IMR-90 (cell line): ENCODE data around the gene C6orf136. TPM values are rescaled to one million over a fixed set of nuclear protein-coding genes. Genes with fewer than 3 reads are reported as not detected.

Source experiments
- ATAC-seq: fragments of 200-7000 bp; cut with Tn5 transposase; 2 replicates; pipeline ENCODE4 v1.9.1; 2020; ENCODE audit warnings: low read depth, mild to moderate bottlenecking, moderate library complexity
- BruUV-seq: library from RNA; stranded (reverse); fragments of 400-500 nt; replicated peaks from 2 replicates; lab custom pipeline; 2021; lab: Mats Ljungman, UMichigan
- CTCF ChIA-PET: fragments of 300-600 bp; formaldehyde crosslinking; extraction: SDS; loops from one replicate; lab custom pipeline; 2021; ENCODE audit warnings: antibody characterized with exemption; lab: Yijun Ruan, JAX
- POLR2A ChIA-PET: fragments of 300-600 bp; sonication (Branson Sonifier 250); formaldehyde crosslinking; loops from one replicate; lab custom pipeline; 2022; ENCODE audit warnings: antibody characterized with exemption; ENCODE audit not compliant: unreplicated experiment; lab: Charles Lee
- DNase-seq: peaks from one replicate; pipeline ENCODE4 v3.0.0; 2013
- H2AFZ ChIP-seq: replicated peaks from 2 replicates; pipeline ENCODE3; 2013; ENCODE audit warnings: low read length, mild to moderate bottlenecking; ENCODE audit not compliant: poor library complexity
- H2AK5ac ChIP-seq: 2 replicates; pipeline ENCODE4 v1.6.1; 2013; ENCODE audit warnings: low read depth, low read length, inconsistent platforms
- H2AK9ac ChIP-seq: replicated peaks from 2 replicates; pipeline ENCODE3; 2013; ENCODE audit warnings: mild to moderate bottlenecking, low read depth, low read length, moderate library complexity; ENCODE audit not compliant: poor library complexity
- H2BK120ac ChIP-seq: 2 replicates; pipeline ENCODE4 v1.6.1; 2013; ENCODE audit warnings: low read depth, low read length, inconsistent platforms
- H2BK15ac ChIP-seq: 3 replicates; pipeline ENCODE4 v1.6.1; 2013; ENCODE audit warnings: low read depth, low read length, inconsistent platforms
- H2BK20ac ChIP-seq: 2 replicates; pipeline ENCODE4 v1.6.1; 2013; ENCODE audit warnings: low read depth, mild to moderate bottlenecking, inconsistent platforms, low read length, moderate library complexity
- H2BK5ac ChIP-seq: 2 replicates; pipeline ENCODE4 v1.6.1; 2013; ENCODE audit warnings: mild to moderate bottlenecking, low read depth, low read length, inconsistent platforms; ENCODE audit not compliant: poor library complexity, severe bottlenecking
- H3K14ac ChIP-seq: replicated peaks from 2 replicates; pipeline ENCODE4 v1.6.1; 2013; ENCODE audit warnings: low read depth, low read length, inconsistent platforms
- H3K18ac ChIP-seq: 2 replicates; pipeline ENCODE4 v1.6.1; 2013; ENCODE audit warnings: low read depth, low read length, control low read depth
- H3K23ac ChIP-seq: 2 replicates; pipeline ENCODE4 v1.6.1; 2013; ENCODE audit warnings: low read depth, low read length, inconsistent platforms
- H3K27ac ChIP-seq: 2 replicates; pipeline ENCODE4 v1.5.1; 2013; ENCODE audit warnings: mild to moderate bottlenecking, control low read depth, low read length; ENCODE audit not compliant: insufficient read depth
- H3K27me3 ChIP-seq: 2 replicates; pipeline ENCODE4 v1.6.1; 2013; ENCODE audit warnings: low read length; ENCODE audit not compliant: control insufficient read depth, insufficient read depth
- H3K36me3 ChIP-seq: 2 replicates; pipeline ENCODE4 v1.6.1; 2013; ENCODE audit warnings: low read length, mixed read lengths; ENCODE audit not compliant: control insufficient read depth, insufficient read depth
- H3K4ac ChIP-seq: 2 replicates; pipeline ENCODE4 v1.6.1; 2013; ENCODE audit warnings: low read depth, low read length, inconsistent platforms
- H3K4me1 ChIP-seq: 2 replicates; pipeline ENCODE4 v1.6.1; 2013; ENCODE audit warnings: low read length, mixed read lengths; ENCODE audit not compliant: control insufficient read depth, insufficient read depth
- H3K4me2 ChIP-seq: 2 replicates; pipeline ENCODE4 v1.6.1; 2013; ENCODE audit warnings: low read depth, mild to moderate bottlenecking, control low read depth, low read length, moderate library complexity
- H3K4me3 ChIP-seq: 2 replicates; pipeline ENCODE4 v1.5.1; 2013; ENCODE audit warnings: low read depth, mild to moderate bottlenecking, control low read depth, low read length, moderate library complexity; ENCODE audit not compliant: insufficient read depth
- H3K56ac ChIP-seq: 2 replicates; pipeline ENCODE4 v1.6.1; 2013; ENCODE audit warnings: low read length, inconsistent platforms; ENCODE audit not compliant: insufficient read depth; ENCODE audit errors: extremely low read depth
- H3K79me1 ChIP-seq, 2 experiments: 2 replicates each; pipeline ENCODE4 v1.6.1; 2013; ENCODE audit warnings: low read length in 2 of 2, inconsistent platforms in 1 of 2, low read depth in 1 of 2
- H3K9ac ChIP-seq: 2 replicates; pipeline ENCODE4 v1.6.1; 2013; ENCODE audit warnings: low read depth, low read length, control low read depth
- H3K9me1 ChIP-seq: 2 replicates; pipeline ENCODE4 v1.6.1; 2013; ENCODE audit warnings: low read length, inconsistent platforms; ENCODE audit not compliant: insufficient read depth
- H3K9me3 ChIP-seq: 2 replicates; pipeline ENCODE4 v1.6.1; 2013; ENCODE audit warnings: low read length; ENCODE audit not compliant: control insufficient read depth, insufficient read depth
- H4K20me1 ChIP-seq: 2 replicates; pipeline ENCODE4 v1.6.1; 2013; ENCODE audit warnings: low read length, inconsistent platforms; ENCODE audit not compliant: insufficient read depth
- H4K5ac ChIP-seq: 2 replicates; pipeline ENCODE4 v1.6.1; 2013; ENCODE audit warnings: mild to moderate bottlenecking, low read depth, low read length, control low read depth
- H4K8ac ChIP-seq, 2 experiments: 2 replicates each; pipeline ENCODE4 v1.6.1; 2013; ENCODE audit warnings: low read depth in 2 of 2, low read length in 2 of 2, control low read depth in 1 of 2, inconsistent platforms in 1 of 2
- H4K91ac ChIP-seq: 2 replicates; pipeline ENCODE4 v1.6.1; 2013; ENCODE audit warnings: low read depth, low read length, inconsistent platforms; ENCODE audit not compliant: insufficient read depth
- BHLHE40 ChIP-seq: fragments of 150-350 bp; IDR thresholded peaks from 2 replicates; pipeline ENCODE4 v1.6.1; 2016; ENCODE audit warnings: mild to moderate bottlenecking, low read depth, low read length
- CEBPB ChIP-seq: IDR thresholded peaks from 2 replicates; pipeline ENCODE4 v1.6.1; 2012; ENCODE audit warnings: low read depth, low read length, improper control_type of control experiment
- ELK1 ChIP-seq: fragments of 150-350 bp; IDR thresholded peaks from 2 replicates; pipeline ENCODE4 v1.6.1; 2016; ENCODE audit warnings: low read depth, mild to moderate bottlenecking, low read length, moderate library complexity, borderline replicate concordance
- FOS ChIP-seq: fragments of 150-350 bp; IDR thresholded peaks from 2 replicates; pipeline ENCODE4 v1.6.1; 2016; ENCODE audit warnings: low read depth, low read length
- MAFK ChIP-seq: IDR thresholded peaks from 2 replicates; pipeline ENCODE4 v1.6.1; 2012; ENCODE audit warnings: low read depth, low read length, improper control_type of control experiment
- MAZ ChIP-seq: IDR thresholded peaks from 2 replicates; pipeline ENCODE4 v1.6.1; 2012; ENCODE audit warnings: low read depth, mild to moderate bottlenecking, low read length, improper control_type of control experiment, moderate library complexity, borderline replicate concordance
- MXI1 ChIP-seq: IDR thresholded peaks from 2 replicates; pipeline ENCODE4 v1.6.1; 2012; ENCODE audit warnings: low read depth, mild to moderate bottlenecking, low read length, moderate library complexity, borderline replicate concordance
- NFE2L2 ChIP-seq: fragments of 150-350 bp; IDR thresholded peaks from 2 replicates; pipeline ENCODE4 v1.6.1; 2016; ENCODE audit warnings: low read depth, mild to moderate bottlenecking, low read length
- POLR2A ChIP-seq: IDR thresholded peaks from 2 replicates; pipeline ENCODE4 v1.6.1; 2012; ENCODE audit warnings: mild to moderate bottlenecking, low read depth, low read length
- RCOR1 ChIP-seq: IDR thresholded peaks from 2 replicates; pipeline ENCODE4 v1.6.1; 2012; ENCODE audit warnings: mild to moderate bottlenecking, low read length, improper control_type of control experiment; ENCODE audit not compliant: insufficient replicate concordance
- RFX5 ChIP-seq: IDR thresholded peaks from 2 replicates; pipeline ENCODE4 v1.8.0; 2012; ENCODE audit warnings: low read depth, mild to moderate bottlenecking, low read length, moderate library complexity
- USF2 ChIP-seq: fragments of 150-350 bp; IDR thresholded peaks from 2 replicates; pipeline ENCODE4 v1.6.1; 2017; ENCODE audit warnings: mild to moderate bottlenecking, antibody characterized with exemption, low read length, low read depth
- WGBS, 2 experiments: methylation state at CpG; one replicate each; pipeline versions ENCODE4 v1.1.5 to v1.1.7; 2013; ENCODE audit warnings: missing lambda C conversion rate in 2 of 2; ENCODE audit not compliant: insufficient read length in 1 of 2; ENCODE audit errors: extremely low coverage in 2 of 2; 5-methylcytosine and 5-hydroxymethylcytosine counted together
- dilution Hi-C: fragments of 300-500 bp; cut with HindIII; formaldehyde crosslinking; loops from one replicate; pipeline ENCODE4 v1.14.3; 2018; ENCODE audit warnings: low sequenced_read_pairs; ENCODE audit not compliant: unreplicated experiment
- in situ Hi-C: fragments of 300-500 bp; cut with MboI; formaldehyde crosslinking; loops from 3 replicates; pipeline ENCODE4 v1.14.3; 2019; ENCODE audit warnings: low sequenced_read_pairs, inconsistent platforms, mixed read lengths
- intact Hi-C: fragments of 100-400 bp; cut with micrococcal nuclease; formaldehyde crosslinking; loops from 2 replicates; pipeline ENCODE4 v1.10.0; 2022
- polyA plus RNA-seq, 3 experiments: library from polyadenylated mRNA; depleted of rRNA; stranded (reverse); fragments of >200 nt; gene quantifications; 2 replicates each; pipeline ENCODE4 v1.2.3, GENCODE V29; 2012; ENCODE audit warnings: low replicate concordance in 1 of 3
- total RNA-seq: library from RNA; depleted of rRNA; stranded (reverse); fragments of >200 nt; gene quantifications from 2 replicates; pipeline ENCODE4 v1.2.3, GENCODE V29; 2012

The C6orf136 gene
- total and polyA plus RNA-seq, 2 of the 4 experiments (the other 2 are of a cell fraction) = 1.1 to 11.7 TPM

- intact Hi-C loops (loop anchor here (1.0 to 5.0 kb wide), 3 partner anchors 39 to 405 kb away; no protein-coding TSS in a partner anchor), in situ Hi-C loops (loop anchor here (5.0 kb wide), 1 partner anchor 40 kb away; the partner anchor contains the start of gene TUBB), dilution Hi-C loops (no loop called here)
- Histone ChIP-seq H2AK9ac (peak overlapping the region; percentile 95), H3K18ac (peak overlapping the region; percentile 92), H3K9ac (peak overlapping the region; percentile 100), H2BK15ac (peak overlapping the region; percentile 96; the same call in 2 of the 3 replicates), H4K20me1 (peaks cover 80% of the 10 kb centered on the region), H3K4me1 (peaks cover 14% of the 10 kb centered on the region), H2BK120ac (peak overlapping the region; percentile 88), H2BK20ac (peak overlapping the region; percentile 55), H3K9me3 (no peaks in the 10 kb centered on the region), H3K4ac (peak overlapping the region; percentile 98), H3K27me3 (no peaks in the 10 kb centered on the region), H3K14ac (peak overlapping the region; percentile 100), H3K9me1 (no peaks in the 10 kb centered on the region), H3K27ac (peak overlapping the region; percentile 100), H3K4me3 (peak overlapping the region; percentile 97), H4K5ac (peak overlapping the region; percentile 61), H2BK5ac (peak overlapping the region; percentile 96), H4K91ac (peak overlapping the region; percentile 99), H4K8ac (peak overlapping the region; percentile 90 to 96), H3K79me1 (peaks cover 0 to 35% of the 10 kb centered on the region in 2 experiments), H2AK5ac (peak overlapping the region; percentile 98), H3K56ac (peak overlapping the region; percentile 100), H3K36me3 (peaks cover 54% of the 10 kb centered on the region), H2AFZ (peak overlapping the region; percentile 59), H3K4me2 (peak overlapping the region; percentile 99), H3K23ac (peak overlapping the region; percentile 100)
- peak; percentile 95 for DNase-seq
- BruUV-seq = TSS peak; percentile 93
- ATAC-seq = peak; percentile 63
- WGBS, 2 experiments = no CpG with 5 or more reads among the region's 11 CpGs
- ChIA-PET CTCF (interaction anchor here (2.0 kb wide), 1 partner anchor 41 kb away, joined by 8 read pairs; no protein-coding TSS in a partner anchor), POLR2A (interaction anchor here (0.5 to 1.8 kb wide), 4 partner anchors 10 to 229 kb away, joined by 3 to 7 read pairs (median 5); partner anchors contain the start of gene DHX16)
- TF ChIP-seq RCOR1 = no peak
- peak; percentile 47; the same call in 1 of the 2 replicates for TF ChIP-seq MXI1
- peak; percentile 97 for TF ChIP-seq POLR2A
- TF ChIP-seq BHLHE40 = peak; percentile 43; the same call in 1 of the 2 replicates
- TF ChIP-seq MAZ = peak; percentile 98
- TF ChIP-seq FOS = peak; percentile 98
- no peak for TF ChIP-seq ELK1
- no peak for TF ChIP-seq USF2
- no peak for TF ChIP-seq CEBPB
- peak; percentile 39; the same call in 1 of the 2 replicates for TF ChIP-seq MAFK
- TF ChIP-seq RFX5 = no peak
- peak; percentile 31; the same call in 1 of the 2 replicates for TF ChIP-seq NFE2L2
These were observed 35.5 kb downstream of the C6orf136 start for GRCh38 chr6:30682143-30683117.
